ENCODE results near the gene MT4.

MT4 gene

GRCh38 chr16:56605475-56605874 is 40.6 kb downstream of the MT4 start:
- Mint-ChIP-seq H3K27ac (no peak overlapping the region), H3K9me3 (no peaks in the 10 kb centered on the region), H3K4me3 (no peak overlapping the region), H3K4me1 (ENCODE audit: low read depth) (peaks cover 41% of the 10 kb centered on the region), H3K36me3 (ENCODE audit: low read depth) (peaks cover 11% of the 10 kb centered on the region), H3K27me3 (peaks cover 6% of the 10 kb centered on the region)
- DNase-seq: no peak

GRCh38 chr16:56606071-56606475 is 41.2 kb downstream of the MT4 start:
- H3K4me3 Mint-ChIP-seq: no peak overlapping the region
- DNase-seq: no peak
- peak overlapping the region; percentile 30 for H3K27ac Mint-ChIP-seq
- peaks cover 11% of the 10 kb centered on the region for H3K36me3 Mint-ChIP-seq (ENCODE audit: low read depth)
- H3K4me1 Mint-ChIP-seq (ENCODE audit: low read depth): peaks cover 47% of the 10 kb centered on the region
- peaks cover 2% of the 10 kb centered on the region for H3K27me3 Mint-ChIP-seq
- no peaks in the 10 kb centered on the region for H3K9me3 Mint-ChIP-seq

- H3K27ac Mint-ChIP-seq: peak overlapping the region; percentile 29
- no peaks in the 10 kb centered on the region for H3K27me3 Mint-ChIP-seq
- peaks cover 11% of the 10 kb centered on the region for H3K36me3 Mint-ChIP-seq (ENCODE audit: low read depth)
- no peak overlapping the region for H3K4me3 Mint-ChIP-seq
- no peaks in the 10 kb centered on the region for H3K9me3 Mint-ChIP-seq
- no peak for DNase-seq
- H3K4me1 Mint-ChIP-seq (ENCODE audit: low read depth): peaks cover 52% of the 10 kb centered on the region
These were observed 41.7 kb downstream of the MT4 start for GRCh38 chr16:56606476-56607108.

GRCh38 chr16:56607109-56607618 is 42.3 kb downstream of the MT4 start:
- H3K36me3 Mint-ChIP-seq (ENCODE audit: low read depth): peaks cover 11% of the 10 kb centered on the region
- H3K9me3 Mint-ChIP-seq: no peaks in the 10 kb centered on the region
- H3K4me3 Mint-ChIP-seq: no peak overlapping the region
- peaks cover 55% of the 10 kb centered on the region for H3K4me1 Mint-ChIP-seq (ENCODE audit: low read depth)
- no peaks in the 10 kb centered on the region for H3K27me3 Mint-ChIP-seq
- no peak for DNase-seq
- H3K27ac Mint-ChIP-seq: peak overlapping the region; percentile 84

- Mint-ChIP-seq H3K36me3 (ENCODE audit: low read depth) (peaks cover 11% of the 10 kb centered on the region), H3K27me3 (no peaks in the 10 kb centered on the region), H3K27ac (peak overlapping the region; percentile 84), H3K9me3 (no peaks in the 10 kb centered on the region), H3K4me1 (ENCODE audit: low read depth) (peaks cover 60% of the 10 kb centered on the region), H3K4me3 (peak overlapping the region; percentile 65)
- no peak for DNase-seq
These were observed 42.8 kb downstream of the MT4 start for GRCh38 chr16:56607675-56608042.

- Mint-ChIP-seq H3K36me3 (ENCODE audit: low read depth) (peaks cover 11% of the 10 kb centered on the region), H3K4me3 (peak within 1 kb of the TSS; percentile 95), H3K27me3 (no peaks in the 10 kb centered on the region), H3K9me3 (no peaks in the 10 kb centered on the region), H3K4me1 (ENCODE audit: low read depth) (peaks cover 65% of the 10 kb centered on the region), H3K27ac (peak within 1 kb of the TSS; percentile 93)
- peak; percentile 90 for DNase-seq
These were observed 43.4 kb downstream of the MT4 start, which contains the start of gene MT2A for GRCh38 chr16:56608043-56608875. MT2A (plus strand) TSS chr16:56608584; CDS start chr16:56608656, 72 bp downstream.

- H3K4me1 Mint-ChIP-seq (ENCODE audit: low read depth): peaks cover 72% of the 10 kb centered on the region
- peak; percentile 52 for DNase-seq
- H3K36me3 Mint-ChIP-seq (ENCODE audit: low read depth): peaks cover 11% of the 10 kb centered on the region
- no peaks in the 10 kb centered on the region for H3K27me3 Mint-ChIP-seq
- H3K27ac Mint-ChIP-seq: peak overlapping the region; percentile 93
- H3K4me3 Mint-ChIP-seq: peak overlapping the region; percentile 95
- H3K9me3 Mint-ChIP-seq: no peaks in the 10 kb centered on the region
These were observed 44.1 kb downstream of the MT4 start for GRCh38 chr16:56608876-56609462.

- Mint-ChIP-seq H3K4me1 (ENCODE audit: low read depth) (peaks cover 77% of the 10 kb centered on the region), H3K9me3 (no peaks in the 10 kb centered on the region), H3K27me3 (no peaks in the 10 kb centered on the region), H3K4me3 (peak overlapping the region; percentile 95), H3K36me3 (ENCODE audit: low read depth) (peaks cover 11% of the 10 kb centered on the region), H3K27ac (peak overlapping the region; percentile 93)
- DNase-seq: peak; percentile 66
These were observed 44.6 kb downstream of the MT4 start for GRCh38 chr16:56609463-56609921.

- Mint-ChIP-seq H3K4me3 (peak overlapping the region; percentile 95), H3K36me3 (ENCODE audit: low read depth) (peaks cover 11% of the 10 kb centered on the region), H3K9me3 (no peaks in the 10 kb centered on the region), H3K27ac (peak overlapping the region; percentile 93), H3K27me3 (no peaks in the 10 kb centered on the region), H3K4me1 (ENCODE audit: low read depth) (peaks cover 83% of the 10 kb centered on the region)
- peak; percentile 75 for DNase-seq
These were observed 45.2 kb downstream of the MT4 start for GRCh38 chr16:56610017-56610608.

- Mint-ChIP-seq H3K27ac (peak overlapping the region; percentile 93), H3K27me3 (no peaks in the 10 kb centered on the region), H3K4me3 (peak overlapping the region; percentile 95), H3K9me3 (no peaks in the 10 kb centered on the region), H3K36me3 (ENCODE audit: low read depth) (peaks cover 11% of the 10 kb centered on the region), H3K4me1 (ENCODE audit: low read depth) (peaks cover 88% of the 10 kb centered on the region)
- no peak for DNase-seq
These were observed 45.8 kb downstream of the MT4 start for GRCh38 chr16:56610609-56611111.

GRCh38 chr16:56611281-56611833 is 46.5 kb downstream of the MT4 start:
- Mint-ChIP-seq H3K27ac (peak overlapping the region; percentile 93), H3K9me3 (no peaks in the 10 kb centered on the region), H3K4me3 (no peak overlapping the region), H3K36me3 (ENCODE audit: low read depth) (peaks cover 11% of the 10 kb centered on the region), H3K4me1 (ENCODE audit: low read depth) (peaks cover 83% of the 10 kb centered on the region), H3K27me3 (peaks cover 1% of the 10 kb centered on the region)
- no peak for DNase-seq

GRCh38 chr16:56613706-56614105 is 48.8 kb downstream of the MT4 start:
- H3K27ac Mint-ChIP-seq: peak overlapping the region; percentile 87

GRCh38 chr16:56614549-56614991 is 49.7 kb downstream of the MT4 start:
- Mint-ChIP-seq H3K36me3 (ENCODE audit: low read depth) (no peaks in the 10 kb centered on the region), H3K4me1 (ENCODE audit: low read depth) (peaks cover 70% of the 10 kb centered on the region), H3K27me3 (peaks cover 27% of the 10 kb centered on the region), H3K9me3 (no peaks in the 10 kb centered on the region), H3K27ac (peak overlapping the region; percentile 87), H3K4me3 (peak overlapping the region; percentile 35)
- peak; percentile 51 for DNase-seq

More at GRCh38 chr16:56613706-56614105, 48.8 kb downstream of the MT4 start:
- H3K9me3 Mint-ChIP-seq: no peaks in the 10 kb centered on the region
- H3K27me3 Mint-ChIP-seq: peaks cover 23% of the 10 kb centered on the region
- no peak for DNase-seq
- H3K4me1 Mint-ChIP-seq (ENCODE audit: low read depth): peaks cover 77% of the 10 kb centered on the region
- H3K36me3 Mint-ChIP-seq (ENCODE audit: low read depth): peaks cover 8% of the 10 kb centered on the region
- peak overlapping the region; percentile 35 for H3K4me3 Mint-ChIP-seq

- H3K4me1 Mint-ChIP-seq (ENCODE audit: low read depth): peaks cover 62% of the 10 kb centered on the region
- H3K36me3 Mint-ChIP-seq (ENCODE audit: low read depth): no peaks in the 10 kb centered on the region
- H3K4me3 Mint-ChIP-seq: no peak overlapping the region
- peak overlapping the region; percentile 87 for H3K27ac Mint-ChIP-seq
- no peaks in the 10 kb centered on the region for H3K9me3 Mint-ChIP-seq
- peaks cover 29% of the 10 kb centered on the region for H3K27me3 Mint-ChIP-seq
- DNase-seq: no peak
These were observed 50.5 kb downstream of the MT4 start for GRCh38 chr16:56615353-56615752.
